ENCODE measurements around the gene KPNA6.
"Not testable (repeated sequence)": the region's sequence is repeated elsewhere in the genome, so short reads cannot be mapped to it uniquely, and the experiment has no call there.

The KPNA6 gene

GRCh38 chr1:32082022-32082421 is 25.8 kb upstream of the KPNA6 start:
- no peak overlapping the region for H3K9ac ChIP-seq (ENCODE audit: low read depth, low read length)
- no peaks in the 10 kb centered on the region for H3K9me3 ChIP-seq (ENCODE audit: control insufficient read depth, insufficient read depth, low read length)
- H3K36me3 ChIP-seq (ENCODE audit: insufficient read depth, low read length), result peaks cover 4% of the 10 kb centered on the region
- H3K4me1 ChIP-seq (ENCODE audit: insufficient read depth, low read length), result peaks cover 7% of the 10 kb centered on the region; the same call in 1 of the 2 replicates

- H3K36me3 ChIP-seq (ENCODE audit: insufficient read depth, low read length); H3K4me1 ChIP-seq (ENCODE audit: insufficient read depth, low read length); H3K9me3 ChIP-seq (ENCODE audit: control insufficient read depth, insufficient read depth, low read length); H3K9ac ChIP-seq (ENCODE audit: low read depth, low read length): not testable (repeated sequence)
Observed at GRCh38 chr1:32086381-32086780, 21.5 kb upstream of the KPNA6 start.

- Histone ChIP-seq H3K9me3 (ENCODE audit: control insufficient read depth, insufficient read depth, low read length) (no peaks in the 10 kb centered on the region), H3K36me3 (ENCODE audit: insufficient read depth, low read length) (peaks cover 10% of the 10 kb centered on the region), H3K9ac (ENCODE audit: low read depth, low read length) (no peak overlapping the region), H3K4me1 (ENCODE audit: insufficient read depth, low read length) (no peaks in the 10 kb centered on the region)
Observed at GRCh38 chr1:32091176-32091575, 16.7 kb upstream of the KPNA6 start.

GRCh38 chr1:32091591-32091990 is 16.3 kb upstream of the KPNA6 start:
- Histone ChIP-seq H3K36me3 (ENCODE audit: insufficient read depth, low read length) (peaks cover 10% of the 10 kb centered on the region), H3K4me1 (ENCODE audit: insufficient read depth, low read length) (no peaks in the 10 kb centered on the region), H3K9me3 (ENCODE audit: control insufficient read depth, insufficient read depth, low read length) (no peaks in the 10 kb centered on the region), H3K9ac (ENCODE audit: low read depth, low read length) (no peak overlapping the region)

- Histone ChIP-seq H3K36me3 (ENCODE audit: insufficient read depth, low read length) (peaks cover 13% of the 10 kb centered on the region), H3K4me1 (ENCODE audit: insufficient read depth, low read length) (no peaks in the 10 kb centered on the region), H3K9me3 (ENCODE audit: control insufficient read depth, insufficient read depth, low read length) (no peaks in the 10 kb centered on the region), H3K9ac (ENCODE audit: low read depth, low read length) (no peak overlapping the region)
Observed at GRCh38 chr1:32094746-32095521, 12.9 kb upstream of the KPNA6 start.

- Histone ChIP-seq H3K4me1 (ENCODE audit: insufficient read depth, low read length) (no peaks in the 10 kb centered on the region), H3K9ac (ENCODE audit: low read depth, low read length) (no peak overlapping the region), H3K36me3 (ENCODE audit: insufficient read depth, low read length) (0 out of 2 replicates have a peak, but pooled peaks cover 10% of the 10 kb centered on the region), H3K9me3 (ENCODE audit: control insufficient read depth, insufficient read depth, low read length) (no peaks in the 10 kb centered on the region)
Observed at GRCh38 chr1:32099426-32099825, 8.4 kb upstream of the KPNA6 start.

- Histone ChIP-seq H3K4me1 (ENCODE audit: insufficient read depth, low read length) (no peaks in the 10 kb centered on the region), H3K36me3 (ENCODE audit: insufficient read depth, low read length) (0 out of 2 replicates have a peak, but pooled peaks cover 7% of the 10 kb centered on the region), H3K9ac (ENCODE audit: low read depth, low read length) (no peak overlapping the region), H3K9me3 (ENCODE audit: control insufficient read depth, insufficient read depth, low read length) (no peaks in the 10 kb centered on the region)
Observed at GRCh38 chr1:32100359-32100758, 7.5 kb upstream of the KPNA6 start.

- Histone ChIP-seq H3K4me1 (ENCODE audit: insufficient read depth, low read length) (no peaks in the 10 kb centered on the region), H3K36me3 (ENCODE audit: insufficient read depth, low read length) (0 out of 2 replicates have a peak, but pooled peaks cover 3% of the 10 kb centered on the region), H3K9ac (ENCODE audit: low read depth, low read length) (no peak overlapping the region), H3K9me3 (ENCODE audit: control insufficient read depth, insufficient read depth, low read length) (no peaks in the 10 kb centered on the region)
Observed at GRCh38 chr1:32100807-32101708, 6.8 kb upstream of the KPNA6 start.

- H3K9ac ChIP-seq (ENCODE audit: low read depth, low read length), result no peak overlapping the region
- no peaks in the 10 kb centered on the region for H3K4me1 ChIP-seq (ENCODE audit: insufficient read depth, low read length)
- H3K36me3 ChIP-seq (ENCODE audit: insufficient read depth, low read length), result no peaks in the 10 kb centered on the region
- no peaks in the 10 kb centered on the region for H3K9me3 ChIP-seq (ENCODE audit: control insufficient read depth, insufficient read depth, low read length)
Observed at GRCh38 chr1:32104127-32104526, 3.7 kb upstream of the KPNA6 start.

GRCh38 chr1:32105338-32105737 is 2.5 kb upstream of the KPNA6 start:
- Histone ChIP-seq H3K9ac (ENCODE audit: low read depth, low read length) (no peak overlapping the region), H3K4me1 (ENCODE audit: insufficient read depth, low read length) (no peaks in the 10 kb centered on the region), H3K9me3 (ENCODE audit: control insufficient read depth, insufficient read depth, low read length) (no peaks in the 10 kb centered on the region), H3K36me3 (ENCODE audit: insufficient read depth, low read length) (no peaks in the 10 kb centered on the region)

GRCh38 chr1:32106663-32107275 is 1.1 kb upstream of the KPNA6 start:
- Histone ChIP-seq H3K9ac (ENCODE audit: low read depth, low read length) (no peak overlapping the region), H3K9me3 (ENCODE audit: control insufficient read depth, insufficient read depth, low read length) (no peaks in the 10 kb centered on the region), H3K36me3 (ENCODE audit: insufficient read depth, low read length) (no peaks in the 10 kb centered on the region), H3K4me1 (ENCODE audit: insufficient read depth, low read length) (peaks cover 8% of the 10 kb centered on the region; the same call in 1 of the 2 replicates)

GRCh38 chr1:32111040-32111623 is 3.3 kb downstream of the KPNA6 start:
- H3K36me3 ChIP-seq (ENCODE audit: insufficient read depth, low read length), result no peaks in the 10 kb centered on the region
- no peaks in the 10 kb centered on the region for H3K9me3 ChIP-seq (ENCODE audit: control insufficient read depth, insufficient read depth, low read length)
- peaks cover 9% of the 10 kb centered on the region; the same call in 1 of the 2 replicates for H3K4me1 ChIP-seq (ENCODE audit: insufficient read depth, low read length)
- no peak overlapping the region for H3K9ac ChIP-seq (ENCODE audit: low read depth, low read length)

- Histone ChIP-seq H3K9ac (ENCODE audit: low read depth, low read length) (no peak overlapping the region), H3K36me3 (ENCODE audit: insufficient read depth, low read length) (no peaks in the 10 kb centered on the region), H3K9me3 (ENCODE audit: control insufficient read depth, insufficient read depth, low read length) (no peaks in the 10 kb centered on the region), H3K4me1 (ENCODE audit: insufficient read depth, low read length) (peaks cover 9% of the 10 kb centered on the region; the same call in 1 of the 2 replicates)
Observed at GRCh38 chr1:32111789-32112188, 3.9 kb downstream of the KPNA6 start.

- Histone ChIP-seq H3K4me1 (ENCODE audit: insufficient read depth, low read length) (peaks cover 9% of the 10 kb centered on the region; the same call in 1 of the 2 replicates), H3K9ac (ENCODE audit: low read depth, low read length) (no peak overlapping the region), H3K9me3 (ENCODE audit: control insufficient read depth, insufficient read depth, low read length) (no peaks in the 10 kb centered on the region), H3K36me3 (ENCODE audit: insufficient read depth, low read length) (no peaks in the 10 kb centered on the region)
Observed at GRCh38 chr1:32112806-32113375, 5.0 kb downstream of the KPNA6 start.

All from ES-I3 (cell line).